ENCODE data around the gene ORC4. TPM values are rescaled to one million over a fixed set of nuclear protein-coding genes. Genes with fewer than 3 reads are reported as not detected.

The ORC4 gene
- total RNA-seq, 1 donor, result 22.4 TPM

DNA sequence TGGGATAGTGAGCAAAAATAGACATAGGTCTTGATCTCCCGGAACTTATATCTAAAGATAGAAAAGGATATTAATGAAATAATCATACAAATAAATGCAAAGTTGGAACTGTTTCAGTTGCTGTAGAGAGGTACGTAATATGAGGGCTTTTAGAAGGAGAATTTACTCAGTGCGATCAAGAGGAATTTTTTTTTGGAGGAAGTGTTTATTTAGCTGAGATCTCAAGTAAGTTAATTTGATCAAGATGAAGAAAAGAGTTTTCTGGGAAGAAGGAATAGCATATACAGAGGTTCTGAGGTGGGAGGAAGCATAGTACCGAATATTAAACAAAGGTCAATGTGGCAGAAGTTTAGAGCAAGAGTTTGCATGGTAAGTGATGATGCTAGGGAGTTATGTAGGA, 11.7 kb upstream of the ORC4 start:
- Histone ChIP-seq H3K36me3 (ENCODE audit: insufficient read depth, low read length) (no peaks in the 10 kb centered on the region), H3K4me1 (ENCODE audit: insufficient read depth, low read length) (no peaks in the 10 kb centered on the region), H3K9me3 (ENCODE audit: low read depth, low read length) (no peaks in the 10 kb centered on the region), H3K79me2 (ENCODE audit: insufficient read depth, low read length) (peaks cover 37% of the 10 kb centered on the region), H2AFZ (ENCODE audit: low read length) (no peak overlapping the region), H4K20me1 (ENCODE audit: insufficient read depth, low read length) (peaks cover 8% of the 10 kb centered on the region), H3K27ac (ENCODE audit: low read depth, low read length) (no peak overlapping the region), H3K4me2 (ENCODE audit: insufficient read depth, low read length) (no peak overlapping the region), H3K4me3 (ENCODE audit: insufficient read depth, low read length) (no peak overlapping the region), H3K27me3 (ENCODE audit: insufficient read depth, low read length) (no peaks in the 10 kb centered on the region)
- DNase-seq (ENCODE audit: insufficient read length, low spot score, missing footprints), result no peak
- TF ChIP-seq, protein P1, sequence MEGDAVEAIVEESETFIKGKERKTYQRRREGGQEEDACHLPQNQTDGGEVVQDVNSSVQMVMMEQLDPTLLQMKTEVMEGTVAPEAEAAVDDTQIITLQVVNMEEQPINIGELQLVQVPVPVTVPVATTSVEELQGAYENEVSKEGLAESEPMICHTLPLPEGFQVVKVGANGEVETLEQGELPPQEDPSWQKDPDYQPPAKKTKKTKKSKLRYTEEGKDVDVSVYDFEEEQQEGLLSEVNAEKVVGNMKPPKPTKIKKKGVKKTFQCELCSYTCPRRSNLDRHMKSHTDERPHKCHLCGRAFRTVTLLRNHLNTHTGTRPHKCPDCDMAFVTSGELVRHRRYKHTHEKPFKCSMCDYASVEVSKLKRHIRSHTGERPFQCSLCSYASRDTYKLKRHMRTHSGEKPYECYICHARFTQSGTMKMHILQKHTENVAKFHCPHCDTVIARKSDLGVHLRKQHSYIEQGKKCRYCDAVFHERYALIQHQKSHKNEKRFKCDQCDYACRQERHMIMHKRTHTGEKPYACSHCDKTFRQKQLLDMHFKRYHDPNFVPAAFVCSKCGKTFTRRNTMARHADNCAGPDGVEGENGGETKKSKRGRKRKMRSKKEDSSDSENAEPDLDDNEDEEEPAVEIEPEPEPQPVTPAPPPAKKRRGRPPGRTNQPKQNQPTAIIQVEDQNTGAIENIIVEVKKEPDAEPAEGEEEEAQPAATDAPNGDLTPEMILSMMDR (IDR thresholded peaks at IDR 0.05; ENCODE audit: extremely low read depth, low read depth, low read length), result no peak

DNA sequence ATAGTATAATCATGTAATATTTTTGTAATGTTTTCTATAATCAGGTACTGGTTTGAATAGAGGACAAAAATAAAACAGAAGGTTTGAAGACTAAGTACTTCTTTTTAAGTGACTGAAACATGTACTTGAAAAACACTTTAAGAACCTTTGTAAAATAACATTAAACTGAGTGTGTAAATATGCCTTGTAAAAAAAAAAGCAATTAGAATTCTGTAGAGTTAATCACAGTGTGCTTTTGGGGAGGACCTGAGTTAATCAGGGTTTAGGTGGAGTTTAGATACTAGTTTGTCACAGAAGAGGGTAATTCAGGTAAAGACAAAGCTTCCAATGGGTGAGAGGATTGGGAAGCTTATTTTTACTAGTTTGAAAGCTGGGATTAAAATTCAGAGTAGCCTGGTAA, 10.6 kb upstream of the ORC4 start:
- Histone ChIP-seq H3K4me2 (ENCODE audit: insufficient read depth, low read length) (no peak overlapping the region), H2AFZ (ENCODE audit: low read length) (no peak overlapping the region), H3K4me1 (ENCODE audit: insufficient read depth, low read length) (no peaks in the 10 kb centered on the region), H3K9me3 (ENCODE audit: low read depth, low read length) (no peaks in the 10 kb centered on the region), H4K20me1 (ENCODE audit: insufficient read depth, low read length) (peaks cover 4% of the 10 kb centered on the region), H3K27ac (ENCODE audit: low read depth, low read length) (no peak overlapping the region), H3K27me3 (ENCODE audit: insufficient read depth, low read length) (no peaks in the 10 kb centered on the region), H3K4me3 (ENCODE audit: insufficient read depth, low read length) (no peak overlapping the region), H3K36me3 (ENCODE audit: insufficient read depth, low read length) (no peaks in the 10 kb centered on the region), H3K79me2 (ENCODE audit: insufficient read depth, low read length) (peaks cover 40% of the 10 kb centered on the region)
- no peak for DNase-seq (ENCODE audit: insufficient read length, low spot score, missing footprints)
- TF ChIP-seq, protein P1 (IDR thresholded peaks at IDR 0.05; ENCODE audit: extremely low read depth, low read depth, low read length), result no peak

DNA sequence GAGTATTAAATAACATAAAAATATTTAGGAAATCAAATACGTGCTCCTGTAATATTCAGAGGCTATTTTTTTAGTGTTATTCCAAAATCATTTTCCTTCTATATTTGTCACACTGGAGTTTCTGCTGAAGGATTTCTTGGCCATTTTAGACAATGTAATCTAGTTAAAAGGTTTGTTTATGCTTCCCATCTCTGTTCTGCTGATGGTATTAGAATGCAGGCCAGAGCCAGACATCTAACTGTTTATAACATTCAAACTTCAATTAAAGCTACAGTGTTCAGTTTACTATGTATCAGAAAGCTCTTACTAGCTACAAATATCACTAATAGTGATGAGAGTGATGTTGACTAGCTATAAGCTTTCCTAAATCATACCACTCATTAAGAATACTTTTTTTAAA, 8.2 kb upstream of the ORC4 start:
- Histone ChIP-seq H3K4me3 (ENCODE audit: insufficient read depth, low read length) (no peak overlapping the region), H2AFZ (ENCODE audit: low read length) (no peak overlapping the region), H3K9me3 (ENCODE audit: low read depth, low read length) (no peaks in the 10 kb centered on the region), H3K36me3 (ENCODE audit: insufficient read depth, low read length) (no peaks in the 10 kb centered on the region), H3K27me3 (ENCODE audit: insufficient read depth, low read length) (no peaks in the 10 kb centered on the region), H3K4me1 (ENCODE audit: insufficient read depth, low read length) (peaks cover 2% of the 10 kb centered on the region), H3K79me2 (ENCODE audit: insufficient read depth, low read length) (peaks cover 58% of the 10 kb centered on the region), H3K4me2 (ENCODE audit: insufficient read depth, low read length) (no peak overlapping the region), H4K20me1 (ENCODE audit: insufficient read depth, low read length) (no peaks in the 10 kb centered on the region), H3K27ac (ENCODE audit: low read depth, low read length) (no peak overlapping the region)
- TF ChIP-seq, protein P1 (IDR thresholded peaks at IDR 0.05; ENCODE audit: extremely low read depth, low read depth, low read length), result no peak
- DNase-seq (ENCODE audit: insufficient read length, low spot score, missing footprints), result no peak

DNA sequence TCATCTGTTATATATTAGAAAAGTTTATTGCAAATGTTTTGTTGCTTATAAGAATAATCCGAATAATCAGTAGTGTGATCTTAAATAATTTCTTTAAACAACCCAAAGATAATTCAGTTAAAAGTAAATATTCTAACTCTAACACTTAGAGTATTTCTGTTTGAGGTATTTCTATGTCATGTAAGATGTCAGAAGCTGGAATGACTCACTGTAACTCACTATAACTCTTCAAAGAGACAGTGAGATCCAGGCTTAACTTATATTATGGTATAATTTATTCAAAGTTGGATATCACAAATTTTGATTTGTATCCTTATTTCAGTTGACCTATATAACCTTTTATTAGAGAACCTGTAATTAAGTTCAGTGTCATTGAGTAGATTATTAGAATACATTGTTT, 7.3 kb upstream of the ORC4 start:
- DNase-seq (ENCODE audit: insufficient read length, low spot score, missing footprints), result no peak
- peaks cover 65% of the 10 kb centered on the region for H3K79me2 ChIP-seq (ENCODE audit: insufficient read depth, low read length)
- H3K4me2 ChIP-seq (ENCODE audit: insufficient read depth, low read length), result no peak overlapping the region
- H3K27me3 ChIP-seq (ENCODE audit: insufficient read depth, low read length), result no peaks in the 10 kb centered on the region
- no peak overlapping the region for H3K4me3 ChIP-seq (ENCODE audit: insufficient read depth, low read length)
- H4K20me1 ChIP-seq (ENCODE audit: insufficient read depth, low read length), result no peaks in the 10 kb centered on the region
- no peaks in the 10 kb centered on the region for H3K36me3 ChIP-seq (ENCODE audit: insufficient read depth, low read length)
- no peaks in the 10 kb centered on the region for H3K9me3 ChIP-seq (ENCODE audit: low read depth, low read length)
- H3K27ac ChIP-seq (ENCODE audit: low read depth, low read length), result no peak overlapping the region
- no peak overlapping the region for H2AFZ ChIP-seq (ENCODE audit: low read length)
- H3K4me1 ChIP-seq (ENCODE audit: insufficient read depth, low read length), result peaks cover 11% of the 10 kb centered on the region
- TF ChIP-seq, protein P1 (IDR thresholded peaks at IDR 0.05; ENCODE audit: extremely low read depth, low read depth, low read length), result no peak
